HG03039 (cell line): ENCODE results near the gene COL4A1.

Source experiments
- ATAC-seq: cut with Tn5 transposase; IDR thresholded peaks from one replicate; pipeline ENCODE4 v1.9.1; 2021; ENCODE audit warnings: mild to moderate bottlenecking, moderate library complexity; ENCODE audit not compliant: unreplicated experiment

Gene COL4A1

DNA sequence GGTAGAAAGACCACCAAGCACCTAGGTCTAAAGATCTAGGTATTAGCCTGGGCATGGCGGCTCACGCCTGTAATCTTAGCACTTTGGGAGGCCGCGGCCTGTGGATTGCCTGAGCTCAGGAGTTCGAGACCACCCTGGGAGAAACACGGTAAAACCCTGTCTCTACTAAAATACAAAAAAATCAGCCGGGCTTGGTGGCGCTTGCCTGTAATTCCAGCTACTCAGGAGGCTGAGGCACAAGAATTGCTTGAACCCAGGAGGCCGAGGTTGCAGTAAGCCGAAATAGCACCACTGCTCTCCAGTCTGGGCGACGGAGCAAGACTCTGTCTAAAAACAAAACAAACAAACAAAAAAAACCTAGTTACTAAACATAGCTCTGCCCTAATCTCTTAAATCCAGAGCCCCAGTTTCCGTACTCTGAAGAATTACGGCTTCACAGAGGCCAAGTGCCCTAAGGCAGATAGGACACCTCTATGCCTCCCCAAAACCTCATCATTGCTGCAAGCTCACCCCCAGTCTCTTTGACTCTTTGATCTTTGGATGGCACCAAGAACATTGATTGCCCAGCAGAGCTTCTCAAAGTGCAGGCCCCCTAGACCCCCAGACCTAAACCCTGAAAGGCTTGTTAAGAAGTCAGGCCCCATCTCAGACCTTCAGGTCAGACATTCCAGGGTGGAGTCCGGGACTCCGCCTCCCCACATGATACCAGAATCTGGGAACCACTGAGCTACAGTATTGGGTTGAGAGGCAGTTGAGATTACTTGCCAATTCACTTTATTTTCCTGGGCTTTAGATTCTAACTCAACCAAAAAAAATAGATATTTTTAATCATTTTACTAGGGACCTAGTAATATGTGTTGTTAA, 2.9 kb upstream of the COL4A1 start:
- no peak for ATAC-seq

DNA sequence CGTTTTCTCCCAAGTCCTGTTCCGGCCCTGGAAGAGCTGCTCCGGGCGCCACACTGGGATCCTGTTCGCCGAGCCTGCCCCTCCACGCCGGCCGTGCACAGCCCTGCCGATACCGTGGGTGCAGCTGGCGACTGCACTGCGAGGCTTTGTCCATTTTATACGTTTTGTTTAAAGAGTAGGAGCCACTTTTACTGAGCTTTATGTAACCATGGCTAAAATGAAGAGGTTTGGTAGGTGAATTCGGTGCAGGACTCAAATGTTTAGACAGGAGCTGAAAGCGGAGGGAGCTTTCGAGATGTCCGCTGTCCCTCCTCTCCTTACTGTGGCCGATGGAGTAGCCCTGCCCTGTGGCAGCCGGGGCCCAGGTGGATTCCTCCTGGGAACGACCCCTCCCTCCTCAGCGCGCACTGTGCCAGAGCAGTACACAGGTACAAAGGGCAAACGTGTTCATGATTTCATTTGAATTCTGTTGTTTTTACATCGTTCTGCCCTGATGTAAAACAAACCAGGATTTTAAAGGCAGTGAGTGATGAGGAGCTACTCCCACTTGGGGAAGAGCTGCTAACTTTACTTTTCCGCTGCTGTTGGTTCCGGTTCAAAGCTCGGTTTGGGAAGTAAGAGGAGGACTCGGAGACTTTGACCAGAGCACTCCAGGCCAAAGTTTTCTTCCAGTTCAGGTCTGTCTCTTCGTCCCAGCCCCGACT, 1.9 kb upstream of the COL4A1 start:
- ATAC-seq = no peak

DNA sequence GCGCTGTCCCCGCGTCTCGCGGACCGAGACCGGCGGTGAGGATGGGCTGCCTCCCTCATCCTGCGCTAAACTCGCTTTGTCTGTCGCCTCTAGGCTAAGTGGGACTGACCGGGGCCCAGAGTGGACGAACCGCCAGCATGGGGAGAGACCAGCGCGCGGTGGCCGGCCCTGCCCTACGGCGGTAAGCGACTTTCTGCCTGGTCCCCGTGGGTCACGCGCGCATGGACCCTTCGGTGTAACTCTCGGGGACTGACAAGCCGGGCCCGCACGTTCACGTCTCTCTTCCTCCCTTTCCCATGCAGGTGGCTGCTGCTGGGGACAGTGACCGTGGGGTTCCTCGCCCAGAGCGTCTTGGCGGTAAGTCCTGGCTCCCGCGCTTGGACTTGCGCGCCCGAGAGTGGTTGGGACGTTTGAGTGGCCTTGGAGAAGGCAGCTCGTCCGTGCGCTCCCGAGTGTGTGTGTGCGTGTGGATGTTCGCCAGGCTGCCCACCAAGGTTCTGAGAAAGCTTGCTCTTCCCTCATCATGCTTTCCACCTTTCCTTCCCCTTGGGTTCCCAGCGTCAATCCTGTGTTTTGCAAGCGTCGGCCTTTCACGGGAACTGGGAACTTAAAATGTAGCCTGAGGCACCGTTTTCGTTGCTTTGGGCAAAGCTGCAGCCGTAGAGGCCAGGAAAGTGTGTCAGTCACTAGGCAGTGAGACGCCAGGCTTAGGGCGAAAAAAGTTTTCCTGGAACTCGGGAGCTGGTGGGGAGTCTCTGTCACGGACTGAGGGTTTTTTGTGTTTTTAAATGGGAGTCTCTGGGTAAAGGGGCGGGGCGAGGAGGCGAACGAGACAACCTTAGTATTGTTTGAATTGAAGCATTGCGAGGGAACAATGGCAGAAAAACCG, 1.1 kb upstream of the COL4A1 start:
- ATAC-seq = no peak

DNA sequence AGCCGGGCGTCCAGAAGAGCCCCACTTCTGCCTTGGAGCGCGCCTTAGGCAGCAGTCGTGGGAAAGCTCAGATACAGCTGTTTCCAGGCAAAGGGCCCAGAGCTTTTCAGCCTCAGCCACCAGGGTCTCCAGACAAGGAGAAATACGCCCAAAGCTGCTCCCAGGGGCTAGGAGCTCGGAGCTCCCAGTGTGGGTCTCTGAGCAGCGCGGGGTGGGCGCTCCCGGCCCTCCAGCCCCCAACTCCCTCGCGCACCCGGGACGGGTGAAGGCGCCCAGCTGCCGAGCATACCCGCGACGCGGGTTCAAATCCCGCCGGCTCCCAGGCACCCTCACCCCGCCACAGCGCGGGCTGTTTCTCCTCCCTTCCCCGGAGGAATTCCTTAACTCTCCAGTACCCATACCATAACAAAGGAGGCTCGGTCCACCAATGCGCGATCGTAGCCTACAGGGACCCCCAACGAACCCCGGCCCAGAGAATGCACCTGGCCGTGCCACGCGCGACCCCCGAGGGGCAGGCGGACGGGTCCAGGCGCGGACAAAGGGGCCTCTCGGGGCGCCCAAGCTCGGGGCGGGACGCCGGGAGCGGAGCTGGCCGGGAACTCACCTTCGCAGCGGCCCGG, 507 bp downstream of the COL4A1 start:
- no peak for ATAC-seq

DNA sequence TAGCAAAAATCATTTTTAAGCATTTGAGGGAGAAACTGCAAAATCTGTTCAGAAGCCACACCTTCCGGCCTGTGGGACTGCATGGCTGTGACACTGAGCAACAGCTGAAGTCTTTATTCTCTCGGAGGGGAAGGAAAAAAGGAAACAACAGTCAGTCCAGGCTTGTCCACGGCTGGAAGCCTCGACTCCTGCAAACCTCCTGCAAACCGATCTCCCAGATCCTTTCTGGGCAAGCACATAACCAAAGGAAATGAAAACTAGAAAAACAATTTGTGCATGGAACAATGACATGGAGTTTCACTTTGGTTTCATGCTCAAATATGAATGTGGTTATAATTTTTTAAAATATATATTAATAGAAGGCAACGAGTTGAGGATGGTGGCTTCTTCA, 1.0 kb downstream of the COL4A1 start:
- ATAC-seq = no peak

DNA sequence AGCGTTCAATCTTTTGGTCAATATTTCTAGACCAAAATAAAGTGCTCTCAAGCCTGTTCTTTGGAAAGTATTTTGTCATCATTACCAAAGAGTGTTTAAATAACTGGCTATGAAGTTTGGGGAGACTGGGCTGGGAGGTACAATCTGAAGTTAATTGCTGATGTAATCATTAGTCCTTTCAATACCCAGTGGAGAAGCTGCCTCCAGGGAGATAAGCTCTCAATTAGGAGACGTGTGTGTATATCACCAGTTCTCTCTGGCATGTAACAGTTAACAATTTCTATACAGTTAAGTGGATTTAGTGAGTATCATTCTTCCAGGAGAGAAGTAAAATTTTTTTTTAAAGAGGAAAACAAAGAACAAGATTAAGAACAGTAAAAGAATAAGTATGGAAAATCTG, 1.4 kb downstream of the COL4A1 start:
- no peak for ATAC-seq

GRCh38 chr13:110305001-110305400, 2.0 kb downstream of the COL4A1 start:
- no peak for ATAC-seq

DNA sequence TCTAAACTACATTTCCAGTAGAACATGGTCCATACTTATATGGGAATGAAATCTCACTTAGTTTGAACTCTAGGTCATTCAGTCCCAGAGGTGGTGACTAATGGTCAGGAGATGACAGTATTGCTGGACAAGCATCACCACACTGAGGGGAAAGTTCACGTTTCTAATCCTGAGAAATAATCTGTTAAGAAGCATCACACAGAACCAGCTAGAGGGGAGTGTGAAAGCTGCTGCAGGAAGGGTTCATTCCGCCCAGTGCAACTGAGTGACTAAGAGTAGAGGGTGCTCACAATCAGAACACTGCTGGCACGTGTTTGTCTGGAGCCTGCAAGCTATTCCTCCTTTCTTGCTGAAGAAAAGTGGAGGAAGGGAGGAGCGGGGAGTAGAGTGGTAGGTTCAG, 2.7 kb downstream of the COL4A1 start:
- no peak for ATAC-seq

- no peak for ATAC-seq
Observed at GRCh38 chr13:110303644-110304043, 3.3 kb downstream of the COL4A1 start.

DNA sequence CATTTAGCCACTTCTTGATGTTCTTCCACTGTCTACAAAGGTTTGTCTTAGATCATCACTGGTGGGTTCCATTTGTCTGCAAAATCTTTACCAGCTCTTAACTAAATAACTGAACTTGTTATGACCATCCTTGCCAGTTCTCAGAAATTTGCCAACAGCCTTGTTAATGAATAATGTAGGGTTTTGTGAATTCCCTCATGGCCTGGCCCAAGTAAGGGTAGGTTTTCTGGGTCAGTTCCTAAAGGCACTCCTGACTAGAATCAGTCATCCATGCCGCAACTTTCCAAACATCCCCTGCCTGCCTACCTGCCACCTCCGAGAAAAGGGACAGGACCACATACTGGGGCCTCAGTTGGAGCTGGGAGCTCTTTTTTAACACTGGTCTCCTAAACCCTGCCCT, 4.0 kb downstream of the COL4A1 start:
- no peak for ATAC-seq

DNA sequence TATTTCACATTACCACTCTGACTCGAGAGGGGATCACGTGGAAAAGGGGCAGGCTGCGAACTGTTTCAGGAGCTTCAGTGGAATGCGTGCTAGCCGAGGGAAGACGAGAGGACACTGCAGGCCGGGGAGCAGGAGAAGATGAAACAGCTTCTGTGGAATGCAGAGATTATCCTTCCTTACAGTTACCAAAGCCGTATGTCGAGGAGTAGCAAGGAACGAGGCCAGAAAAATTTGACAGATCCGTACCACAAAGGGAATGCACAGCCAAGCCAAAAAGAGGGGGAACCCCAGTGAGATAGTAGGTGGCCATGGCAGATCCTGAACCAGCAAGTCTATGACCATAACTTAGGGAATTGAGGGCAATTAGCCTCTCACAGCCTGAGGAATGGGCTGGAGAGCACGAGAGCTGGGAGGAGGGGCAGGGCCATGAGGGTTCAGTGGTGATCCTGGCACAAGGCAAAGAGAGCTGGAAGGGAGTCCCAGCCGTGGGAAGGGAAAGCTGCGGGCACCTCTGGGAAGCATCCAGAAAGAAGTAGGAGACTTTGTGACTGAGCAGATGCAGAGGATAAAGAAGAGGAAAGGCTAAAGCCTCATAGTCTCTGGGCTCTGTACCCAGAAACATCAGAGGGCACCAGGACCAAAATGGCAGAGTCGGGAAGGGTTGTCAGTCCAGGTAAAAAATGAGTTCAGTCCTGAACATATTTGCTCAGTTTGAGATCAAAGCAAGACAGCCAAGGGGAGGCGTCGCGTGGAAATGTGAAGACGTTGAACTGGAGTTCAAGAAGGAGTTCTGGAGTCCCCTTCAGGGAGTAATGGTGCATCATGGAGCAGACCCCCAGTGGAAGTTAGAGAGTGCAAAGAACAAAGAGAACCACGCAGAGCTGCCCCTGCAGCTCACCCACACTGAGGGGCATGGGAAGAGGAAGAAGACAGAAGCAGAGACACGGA, 5.1 kb downstream of the COL4A1 start:
- ATAC-seq = no peak

- ATAC-seq = no peak
Observed at GRCh38 chr13:110301083-110301482, 5.9 kb downstream of the COL4A1 start.

GRCh38 chr13:110300090-110300815, 6.7 kb downstream of the COL4A1 start:
- no peak for ATAC-seq

GRCh38 chr13:110299283-110299840, 7.6 kb downstream of the COL4A1 start:
- no peak for ATAC-seq

DNA sequence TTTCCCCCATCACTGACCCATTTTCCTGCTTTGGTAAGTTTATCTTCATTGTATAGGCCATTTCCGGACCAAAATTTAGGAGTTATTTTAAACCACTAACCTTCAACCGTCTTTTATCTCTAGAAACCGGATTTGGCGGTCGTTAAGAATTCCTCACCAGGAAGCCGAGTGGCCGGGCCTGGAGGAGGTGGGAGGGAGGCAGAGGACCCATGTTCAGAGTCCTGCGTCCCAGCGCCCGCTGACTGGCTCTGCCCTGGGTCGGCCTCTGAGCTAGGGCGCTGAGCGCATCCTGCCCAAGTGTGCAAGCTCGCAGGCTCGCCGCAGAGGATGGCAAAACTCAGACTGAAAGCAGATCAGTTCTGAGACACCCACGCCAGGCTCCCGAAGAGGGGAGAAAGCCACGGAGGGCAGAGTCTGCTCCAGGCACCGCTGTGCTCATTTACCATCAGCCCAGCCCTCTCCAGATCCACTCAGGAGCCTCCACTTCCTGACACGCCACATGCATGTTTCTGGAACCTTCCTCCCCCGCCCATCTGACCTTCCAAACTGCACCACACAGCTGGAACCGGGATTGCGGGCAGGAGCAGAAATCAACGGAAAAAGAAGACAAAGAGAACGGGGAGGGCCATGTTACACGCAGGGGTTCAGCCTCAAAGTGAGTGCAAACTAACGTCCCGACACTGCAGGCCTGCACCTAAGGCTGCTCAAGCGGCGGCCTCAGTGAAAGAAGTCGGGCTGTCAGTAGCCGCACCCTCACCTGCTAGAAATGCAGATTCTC, 8.3 kb downstream of the COL4A1 start:
- ATAC-seq = peak; percentile 48

DNA sequence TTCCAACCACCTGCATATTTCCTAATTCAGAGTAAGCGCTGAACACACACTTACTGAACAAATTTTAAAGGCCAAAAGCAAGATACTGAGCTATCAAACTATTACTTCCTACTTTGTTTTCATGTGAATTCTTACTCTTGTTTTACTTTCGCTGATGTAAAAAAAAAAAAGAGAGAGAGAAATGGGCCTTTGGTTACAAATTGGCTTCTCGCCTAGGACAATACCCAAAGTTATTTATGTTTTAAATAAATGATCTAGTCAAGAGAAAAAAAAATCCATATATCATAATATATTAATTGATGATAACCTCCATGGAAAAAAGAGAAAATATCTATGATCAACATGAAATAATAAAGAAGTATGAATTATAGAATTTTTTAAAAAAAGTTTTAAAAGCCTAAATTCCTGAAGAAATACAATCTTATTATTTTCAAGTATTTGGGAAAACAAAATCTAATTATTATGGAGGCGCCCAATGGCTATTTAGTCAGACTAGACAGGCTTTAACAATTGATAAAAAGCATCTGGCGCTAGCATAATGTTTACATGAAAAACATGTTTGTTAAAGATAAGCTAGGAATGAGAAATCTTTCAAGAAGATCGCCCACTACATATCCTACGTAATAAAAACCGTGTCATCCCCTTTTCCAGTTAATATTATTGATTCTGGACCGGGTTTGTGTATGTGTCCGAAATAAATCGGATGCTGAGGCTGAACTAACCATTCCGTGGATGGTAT, 9.0 kb downstream of the COL4A1 start:
- ATAC-seq = no peak

- no peak for ATAC-seq
Observed at GRCh38 chr13:110297011-110297410, 9.9 kb downstream of the COL4A1 start.
